ENCODE results near the gene GALNT12. TPM values are rescaled to one million over a fixed set of nuclear protein-coding genes. Genes with fewer than 3 reads are reported as not detected.

GALNT12 gene
- total and polyA plus RNA-seq, 2 donors (not counting 1 experiment from before 2014, with no cell fraction given) = 3.2 to 4.5 TPM

DNA sequence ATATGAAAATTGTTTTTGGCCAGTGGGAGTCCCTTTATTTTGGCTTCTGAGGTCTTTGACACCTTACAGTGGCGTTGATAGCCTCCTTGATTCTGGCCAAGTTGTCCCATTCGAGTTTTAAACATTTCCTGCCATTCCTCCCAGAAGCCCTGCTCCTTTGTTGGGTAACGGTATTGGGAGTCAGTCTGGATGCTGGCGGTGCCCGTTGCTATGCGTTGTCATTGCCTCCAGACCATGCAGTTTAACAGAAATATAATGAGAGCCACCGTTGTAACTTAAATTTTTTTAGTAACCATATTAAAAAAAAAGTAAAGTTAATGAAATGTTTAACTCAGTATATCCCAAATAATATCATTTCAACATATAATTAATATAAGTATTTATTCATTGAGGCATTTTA is 35.0 kb downstream of the GALNT12 start:
- Histone ChIP-seq H3K36me3 (replicated peaks in 1 of 2; ENCODE audit: control extremely low read depth in 1 of 2, control insufficient read depth in 1 of 2, extremely low read depth in 1 of 2, insufficient read depth in 2 of 2, low read length in 1 of 2) (no peaks in the 10 kb centered on the region), H3K79me2 (ENCODE audit: control insufficient read depth, insufficient read depth, low read length) (no peaks in the 10 kb centered on the region), H3K9ac (ENCODE audit: low read length) (no peak overlapping the region), H4K20me1 (ENCODE audit: control insufficient read depth, insufficient read depth, low read length, poor library complexity, severe bottlenecking) (no peaks in the 10 kb centered on the region), H2AFZ (ENCODE audit: insufficient read depth, low read depth, low read length, poor library complexity, severe bottlenecking) (no peak overlapping the region), H3K4me1 (ENCODE audit: control insufficient read depth in 2 of 2, insufficient read depth in 2 of 2, low read length in 2 of 2) (no peaks in the 10 kb centered on the region), H3K27me3 (replicated peaks in 1 of 4; ENCODE audit: control extremely low read depth in 1 of 4, control insufficient read depth in 3 of 4, insufficient read depth in 4 of 4, low read length in 3 of 4) (no peaks in the 10 kb centered on the region), H3K4me2 (replicated peaks; ENCODE audit: low read depth, low read length, poor library complexity, severe bottlenecking) (no peak overlapping the region), H3K4me3 (ENCODE audit: control extremely low read depth in 1 of 5, extremely low read depth in 1 of 5, insufficient read depth in 1 of 5, low read depth in 2 of 5, low read length in 4 of 5) (no peak overlapping the region), H3K9me3 (ENCODE audit: control extremely low read depth in 1 of 3, control insufficient read depth in 2 of 3, insufficient read depth in 1 of 3, low read length in 2 of 3) (no peaks in the 10 kb centered on the region), H3K27ac (ENCODE audit: low read length in 2 of 2) (no peak overlapping the region)
- Mint-ChIP-seq H3K9me3 (ENCODE audit: insufficient read depth) (no peaks in the 10 kb centered on the region), H3K27me3 (no peaks in the 10 kb centered on the region), H3K27ac (no peak overlapping the region), H3K4me1 (no peaks in the 10 kb centered on the region), H3K4me3 (no peak overlapping the region)
- POLR2A ChIA-PET = no interaction called here
- DNase-seq (no peak), ATAC-seq (ENCODE audit: low read depth) (no peak)
- intact Hi-C loops (cut with micrococcal nuclease) = no loop called here
- WGBS (ENCODE audit: insufficient coverage) = no CpG with 5 or more reads among the region's 7 CpGs
- CTCF ChIA-PET = interaction anchor here (0.7 to 1.4 kb wide), 2 partner anchors 10 to 1714 kb away, joined by 3 to 4 read pairs; no protein-coding TSS in a partner anchor
- TF ChIP-seq EZH2 (IDR thresholded peaks at IDR 0.05; ENCODE audit: borderline replicate concordance, insufficient read depth, low read depth, low read length, poor library complexity, severe bottlenecking) = no peak
- TF ChIP-seq, protein P1, sequence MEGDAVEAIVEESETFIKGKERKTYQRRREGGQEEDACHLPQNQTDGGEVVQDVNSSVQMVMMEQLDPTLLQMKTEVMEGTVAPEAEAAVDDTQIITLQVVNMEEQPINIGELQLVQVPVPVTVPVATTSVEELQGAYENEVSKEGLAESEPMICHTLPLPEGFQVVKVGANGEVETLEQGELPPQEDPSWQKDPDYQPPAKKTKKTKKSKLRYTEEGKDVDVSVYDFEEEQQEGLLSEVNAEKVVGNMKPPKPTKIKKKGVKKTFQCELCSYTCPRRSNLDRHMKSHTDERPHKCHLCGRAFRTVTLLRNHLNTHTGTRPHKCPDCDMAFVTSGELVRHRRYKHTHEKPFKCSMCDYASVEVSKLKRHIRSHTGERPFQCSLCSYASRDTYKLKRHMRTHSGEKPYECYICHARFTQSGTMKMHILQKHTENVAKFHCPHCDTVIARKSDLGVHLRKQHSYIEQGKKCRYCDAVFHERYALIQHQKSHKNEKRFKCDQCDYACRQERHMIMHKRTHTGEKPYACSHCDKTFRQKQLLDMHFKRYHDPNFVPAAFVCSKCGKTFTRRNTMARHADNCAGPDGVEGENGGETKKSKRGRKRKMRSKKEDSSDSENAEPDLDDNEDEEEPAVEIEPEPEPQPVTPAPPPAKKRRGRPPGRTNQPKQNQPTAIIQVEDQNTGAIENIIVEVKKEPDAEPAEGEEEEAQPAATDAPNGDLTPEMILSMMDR (IDR thresholded peaks at IDR 0.05) = no peak

DNA sequence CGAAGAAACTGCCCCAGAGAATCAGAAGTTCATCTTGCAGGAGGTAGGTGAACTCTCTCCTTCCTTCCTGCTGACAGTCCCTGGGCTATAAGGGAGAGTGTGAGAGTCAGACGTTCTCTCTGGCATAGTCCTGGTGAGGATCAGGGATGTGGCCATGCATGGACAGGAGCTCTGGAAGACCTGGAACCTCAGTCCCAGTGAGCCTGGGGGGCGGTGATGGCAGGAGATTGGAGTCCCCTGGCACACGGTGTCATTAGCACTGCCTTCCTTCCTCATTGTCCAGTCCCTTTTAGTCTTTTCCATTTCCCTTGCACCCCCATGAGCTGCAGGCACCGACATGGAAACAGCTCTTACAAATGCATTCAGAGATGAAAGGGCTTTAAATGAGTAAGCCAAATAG is 38.6 kb downstream of the GALNT12 start:
- 93% methylated on average over 3 of the region's 5 CpGs for WGBS (ENCODE audit: insufficient coverage)

More for the DNA sequence above, 38.6 kb downstream of the GALNT12 start:
- H3K9ac ChIP-seq (ENCODE audit: low read length) = no peak overlapping the region
- no peak overlapping the region for H3K27ac ChIP-seq (ENCODE audit: low read length in 2 of 2)
- no peak overlapping the region for H3K4me3 ChIP-seq (ENCODE audit: control extremely low read depth in 1 of 5, extremely low read depth in 1 of 5, insufficient read depth in 1 of 5, low read depth in 2 of 5, low read length in 4 of 5)
- H3K79me2 ChIP-seq (ENCODE audit: control insufficient read depth, insufficient read depth, low read length) = no peaks in the 10 kb centered on the region
- H3K27me3 ChIP-seq (replicated peaks in 1 of 4; ENCODE audit: control extremely low read depth in 1 of 4, control insufficient read depth in 3 of 4, insufficient read depth in 4 of 4, low read length in 3 of 4) = no peaks in the 10 kb centered on the region
- H3K4me1 ChIP-seq (ENCODE audit: control insufficient read depth in 2 of 2, insufficient read depth in 2 of 2, low read length in 2 of 2) = no peaks in the 10 kb centered on the region
- ChIA-PET POLR2A (no interaction called here), CTCF (interaction anchor here (0.8 to 4.8 kb wide), 5 partner anchors 9 to 589 kb away, joined by 3 to 77 read pairs (median 14); no protein-coding TSS in a partner anchor)
- H4K20me1 ChIP-seq (ENCODE audit: control insufficient read depth, insufficient read depth, low read length, poor library complexity, severe bottlenecking) = no peaks in the 10 kb centered on the region
- H3K4me1 Mint-ChIP-seq = no peaks in the 10 kb centered on the region
- H3K4me2 ChIP-seq (replicated peaks; ENCODE audit: low read depth, low read length, poor library complexity, severe bottlenecking) = no peak overlapping the region
- intact Hi-C loops (cut with micrococcal nuclease) = no loop called here
- no peak for TF ChIP-seq EZH2 (IDR thresholded peaks at IDR 0.05; ENCODE audit: borderline replicate concordance, insufficient read depth, low read depth, low read length, poor library complexity, severe bottlenecking)
- TF ChIP-seq, protein P1 (IDR thresholded peaks at IDR 0.05) = no peak
- no peaks in the 10 kb centered on the region for H3K9me3 ChIP-seq (ENCODE audit: control extremely low read depth in 1 of 3, control insufficient read depth in 2 of 3, insufficient read depth in 1 of 3, low read length in 2 of 3)
- H3K27ac Mint-ChIP-seq = no peak overlapping the region
- no peaks in the 10 kb centered on the region for H3K27me3 Mint-ChIP-seq
- no peak overlapping the region for H2AFZ ChIP-seq (ENCODE audit: insufficient read depth, low read depth, low read length, poor library complexity, severe bottlenecking)
- ATAC-seq (ENCODE audit: low read depth) = no peak
- DNase-seq = no peak
- H3K4me3 Mint-ChIP-seq = no peak overlapping the region
- no peaks in the 10 kb centered on the region for H3K36me3 ChIP-seq (replicated peaks in 1 of 2; ENCODE audit: control extremely low read depth in 1 of 2, control insufficient read depth in 1 of 2, extremely low read depth in 1 of 2, insufficient read depth in 2 of 2, low read length in 1 of 2)
- no peaks in the 10 kb centered on the region for H3K9me3 Mint-ChIP-seq (ENCODE audit: insufficient read depth)
